OCI-LY7 (cell line): Measurements from ENCODE around the gene TRIM9.

ENCODE experiments used
- CTCF ChIP-seq: fragments of 200-600 bp; sonication (generic); conservative IDR thresholded peaks from 2 replicates; pipeline ENCODE4 v1.5.1; 2014; ENCODE audit warnings: mild to moderate bottlenecking, antibody characterized with exemption, low read length, moderate library complexity, mixed read lengths
- EZH2phosphoT487 ChIP-seq: fragments of 200-600 bp; sonication (generic); IDR thresholded peaks from 2 replicates; pipeline ENCODE4 v1.6.1; 2018; ENCODE audit warnings: low read depth, borderline replicate concordance, mild to moderate bottlenecking, mixed run types, antibody characterized with exemption, low read length, moderate library complexity, mixed read lengths

GRCh38 chr14:51018521-51018920 lies 76.4 kb downstream of the TRIM9 start:
- no peak for TF ChIP-seq CTCF
- TF ChIP-seq EZH2phosphoT487: no peak
